Rectal smooth muscle tissue (tissue), 1 donor: ENCODE measurements around the gene ZNF385A.

ENCODE experiments used
- H3K27ac ChIP-seq: one replicate; pipeline ENCODE4 v1.7.0; 2013; ENCODE audit warnings: low read depth, low read length, inconsistent platforms
- H3K27me3 ChIP-seq: one replicate; pipeline ENCODE4 v1.7.0; 2013; ENCODE audit warnings: low read length; ENCODE audit not compliant: control insufficient read depth, insufficient read depth
- H3K36me3 ChIP-seq: one replicate; pipeline ENCODE4 v1.7.0; 2013; ENCODE audit warnings: low read length; ENCODE audit not compliant: control insufficient read depth, insufficient read depth
- H3K4me1 ChIP-seq: one replicate; pipeline ENCODE4 v1.7.0; 2013; ENCODE audit warnings: low read length; ENCODE audit not compliant: control insufficient read depth, insufficient read depth
- H3K4me3 ChIP-seq: one replicate; pipeline ENCODE4 v1.7.0; 2013; ENCODE audit warnings: low read length
- H3K9ac ChIP-seq: one replicate; pipeline ENCODE4 v1.7.0; 2013; ENCODE audit warnings: low read length

Gene ZNF385A

DNA sequence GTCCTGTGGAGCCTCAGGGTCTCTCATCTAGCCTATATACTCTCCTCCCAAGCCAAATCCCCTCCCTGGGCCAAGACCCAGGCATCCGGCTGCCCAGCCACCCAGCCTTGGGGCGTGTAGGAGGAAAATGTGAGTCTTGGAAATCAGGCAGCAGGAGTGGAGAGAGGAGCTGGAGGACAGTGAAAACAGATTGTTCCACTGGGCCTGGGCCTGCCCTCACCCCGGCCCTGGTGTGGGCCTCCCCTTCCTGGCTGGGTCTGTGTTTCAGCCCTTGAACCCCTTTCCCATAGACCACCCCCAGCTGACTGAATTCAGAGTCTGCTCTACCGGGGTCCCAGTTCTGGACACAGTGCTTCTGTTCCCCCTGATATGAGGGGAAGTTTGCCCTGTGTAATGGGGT, 27.8 kb upstream of the ZNF385A start:
- H3K9ac ChIP-seq = no peak overlapping the region
- peak overlapping the region; percentile 11 for H3K4me3 ChIP-seq
- peak overlapping the region; percentile 65 for H3K27ac ChIP-seq
- H3K27me3 ChIP-seq = no peaks in the 10 kb centered on the region
- H3K36me3 ChIP-seq = peaks cover 10% of the 10 kb centered on the region
- H3K4me1 ChIP-seq = peaks cover 34% of the 10 kb centered on the region

- peaks cover 34% of the 10 kb centered on the region for H3K4me1 ChIP-seq
- no peaks in the 10 kb centered on the region for H3K27me3 ChIP-seq
- H3K36me3 ChIP-seq = peaks cover 13% of the 10 kb centered on the region
- H3K9ac ChIP-seq = no peak overlapping the region
- no peak overlapping the region for H3K4me3 ChIP-seq
- peak overlapping the region; percentile 65 for H3K27ac ChIP-seq
Measured at GRCh38 chr12:54411391-54412241, 27.1 kb upstream of the ZNF385A start.

DNA sequence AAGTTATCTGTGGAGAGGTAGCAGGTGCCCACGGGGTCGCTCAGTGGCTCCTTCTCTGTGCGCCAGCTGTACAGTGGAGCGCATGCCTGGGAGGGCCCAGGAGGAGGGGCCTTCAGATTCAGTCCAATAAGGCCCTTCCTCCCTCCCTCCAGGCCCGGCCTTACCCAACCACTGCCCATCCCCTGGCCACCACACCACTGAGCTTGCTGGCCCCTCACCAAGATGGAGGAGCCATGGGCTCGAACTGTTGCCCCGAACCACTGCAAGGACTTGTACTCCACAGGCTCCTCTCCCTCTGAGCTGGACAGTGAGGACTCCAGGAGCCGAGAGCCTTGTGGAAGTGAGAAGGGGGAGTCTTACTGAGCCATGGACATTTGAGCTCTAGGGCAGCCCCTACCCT, 24.7 kb upstream of the ZNF385A start:
- H3K4me3 ChIP-seq = no peak overlapping the region
- no peak overlapping the region for H3K9ac ChIP-seq
- H3K27me3 ChIP-seq = no peaks in the 10 kb centered on the region
- peaks cover 32% of the 10 kb centered on the region for H3K36me3 ChIP-seq
- peaks cover 29% of the 10 kb centered on the region for H3K4me1 ChIP-seq
- H3K27ac ChIP-seq = peak overlapping the region; percentile 23

GRCh38 chr12:54407183-54407905, 22.8 kb upstream of the ZNF385A start:
- H3K27ac ChIP-seq = peak overlapping the region; percentile 53
- H3K4me3 ChIP-seq = no peak overlapping the region
- H3K9ac ChIP-seq = no peak overlapping the region
- peaks cover 47% of the 10 kb centered on the region for H3K36me3 ChIP-seq
- H3K4me1 ChIP-seq = peaks cover 10% of the 10 kb centered on the region
- H3K27me3 ChIP-seq = no peaks in the 10 kb centered on the region

GRCh38 chr12:54405573-54405972, 21.0 kb upstream of the ZNF385A start:
- Histone ChIP-seq H3K9ac (no peak overlapping the region), H3K27ac (peak overlapping the region; percentile 45), H3K4me3 (no peak overlapping the region), H3K27me3 (no peaks in the 10 kb centered on the region), H3K36me3 (peaks cover 57% of the 10 kb centered on the region), H3K4me1 (no peaks in the 10 kb centered on the region)

GRCh38 chr12:54405106-54405505, 20.6 kb upstream of the ZNF385A start:
- H3K27ac ChIP-seq = peak overlapping the region; percentile 45
- peaks cover 57% of the 10 kb centered on the region for H3K36me3 ChIP-seq

DNA sequence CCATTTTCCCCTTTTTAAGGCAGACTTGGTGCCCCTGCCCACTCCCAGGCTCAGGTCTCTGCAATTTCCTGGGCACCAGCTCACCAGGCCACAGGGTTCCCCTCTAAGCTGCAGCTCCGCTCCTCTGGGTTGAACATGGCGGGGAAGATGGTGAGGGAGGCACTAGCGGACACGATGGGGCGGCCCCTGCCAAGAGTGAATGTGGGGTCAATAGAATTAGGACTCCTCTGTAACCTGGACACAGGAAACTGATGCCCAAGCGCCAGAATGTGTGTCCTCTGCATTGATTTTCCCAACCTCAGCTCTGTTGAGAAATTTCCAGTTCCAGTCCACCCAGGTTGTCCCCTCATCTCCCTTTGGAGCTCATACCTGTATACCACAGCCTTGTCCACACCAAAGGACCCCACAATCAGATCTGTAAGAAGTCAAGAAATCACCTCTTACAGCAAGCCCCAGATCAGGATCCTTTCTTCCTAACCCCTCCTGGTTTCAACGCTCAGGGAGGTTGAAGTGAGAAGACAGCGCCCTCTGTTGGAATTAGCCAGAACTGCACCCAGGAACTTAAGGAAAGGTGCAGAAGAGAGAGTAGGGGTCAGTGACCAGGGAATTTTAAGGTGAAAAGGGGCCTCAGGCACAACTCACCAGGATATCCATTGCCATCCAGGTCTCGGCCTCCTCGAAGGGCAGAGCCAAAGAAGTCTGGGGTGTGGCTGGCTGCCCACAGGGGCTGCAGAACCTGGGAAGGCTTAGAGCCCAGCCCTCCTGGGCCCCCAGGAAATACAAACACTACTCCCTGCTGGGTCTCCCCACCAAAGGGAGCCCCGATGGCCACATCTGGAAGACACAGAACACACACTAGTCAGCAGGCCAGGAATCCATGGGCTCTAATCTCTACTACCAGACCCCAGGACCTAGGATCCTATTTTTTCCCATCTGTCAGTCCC, 19.8 kb upstream of the ZNF385A start:
- H3K27me3 ChIP-seq = no peaks in the 10 kb centered on the region
- no peaks in the 10 kb centered on the region for H3K4me1 ChIP-seq
- no peak overlapping the region for H3K9ac ChIP-seq
- peaks cover 62% of the 10 kb centered on the region for H3K36me3 ChIP-seq
- H3K4me3 ChIP-seq = no peak overlapping the region
- peak overlapping the region; percentile 45 for H3K27ac ChIP-seq

More at GRCh38 chr12:54405106-54405505, 20.6 kb upstream of the ZNF385A start:
- H3K9ac ChIP-seq = no peak overlapping the region
- H3K4me1 ChIP-seq = no peaks in the 10 kb centered on the region
- no peak overlapping the region for H3K4me3 ChIP-seq
- H3K27me3 ChIP-seq = no peaks in the 10 kb centered on the region

GRCh38 chr12:54401119-54401518, 16.6 kb upstream of the ZNF385A start:
- H3K27ac ChIP-seq = peak overlapping the region; percentile 1
- no peak overlapping the region for H3K9ac ChIP-seq
- no peak overlapping the region for H3K4me3 ChIP-seq
- no peaks in the 10 kb centered on the region for H3K27me3 ChIP-seq
- peaks cover 55% of the 10 kb centered on the region for H3K36me3 ChIP-seq
- no peaks in the 10 kb centered on the region for H3K4me1 ChIP-seq

DNA sequence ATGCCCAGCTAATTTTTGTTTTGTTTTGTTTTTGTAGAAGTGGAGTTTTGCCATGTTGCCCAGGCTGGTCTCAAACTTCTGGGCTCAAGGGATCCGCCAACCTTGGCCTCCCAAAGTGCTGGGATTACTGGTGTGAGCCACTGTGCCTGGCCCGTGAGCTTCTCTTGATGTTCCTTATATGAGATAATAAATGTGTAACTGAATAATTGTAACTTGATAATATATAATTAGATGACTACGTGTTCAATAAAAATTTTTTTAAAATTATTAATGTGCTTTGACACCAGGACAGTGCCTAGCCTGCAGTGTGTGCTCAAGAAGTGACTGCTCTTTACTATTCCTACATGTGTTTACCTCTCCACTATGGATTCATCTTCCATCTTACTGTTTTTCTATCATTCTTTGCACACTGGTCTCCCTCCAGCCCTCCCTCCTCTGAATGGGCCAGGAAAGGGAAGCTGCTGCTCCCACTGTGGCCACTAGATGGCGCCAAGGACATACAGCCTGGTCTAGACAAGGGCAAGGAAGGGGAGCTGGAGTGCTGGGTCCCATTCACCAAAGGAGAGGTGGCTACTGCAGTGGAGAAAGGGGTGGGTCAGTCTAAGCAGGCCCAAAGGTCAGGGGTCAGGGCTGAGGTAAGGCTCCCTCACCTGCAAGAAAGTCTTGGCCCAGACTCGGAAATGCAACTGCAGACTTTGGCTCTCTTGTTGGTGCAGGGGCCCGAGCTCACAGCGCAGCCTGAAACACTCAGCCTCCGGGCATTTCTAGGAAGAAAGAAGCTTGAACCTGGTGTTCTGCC, 14.7 kb upstream of the ZNF385A start:
- no peak overlapping the region for H3K4me3 ChIP-seq
- no peaks in the 10 kb centered on the region for H3K4me1 ChIP-seq
- peaks cover 50% of the 10 kb centered on the region for H3K36me3 ChIP-seq
- H3K27me3 ChIP-seq = no peaks in the 10 kb centered on the region
- no peak overlapping the region for H3K9ac ChIP-seq
- H3K27ac ChIP-seq = no peak overlapping the region

GRCh38 chr12:54398218-54398617, 13.7 kb upstream of the ZNF385A start:
- no peak overlapping the region for H3K4me3 ChIP-seq
- H3K4me1 ChIP-seq = no peaks in the 10 kb centered on the region
- peaks cover 43% of the 10 kb centered on the region for H3K36me3 ChIP-seq
- no peak overlapping the region for H3K27ac ChIP-seq
- H3K27me3 ChIP-seq = no peaks in the 10 kb centered on the region
- H3K9ac ChIP-seq = no peak overlapping the region

DNA sequence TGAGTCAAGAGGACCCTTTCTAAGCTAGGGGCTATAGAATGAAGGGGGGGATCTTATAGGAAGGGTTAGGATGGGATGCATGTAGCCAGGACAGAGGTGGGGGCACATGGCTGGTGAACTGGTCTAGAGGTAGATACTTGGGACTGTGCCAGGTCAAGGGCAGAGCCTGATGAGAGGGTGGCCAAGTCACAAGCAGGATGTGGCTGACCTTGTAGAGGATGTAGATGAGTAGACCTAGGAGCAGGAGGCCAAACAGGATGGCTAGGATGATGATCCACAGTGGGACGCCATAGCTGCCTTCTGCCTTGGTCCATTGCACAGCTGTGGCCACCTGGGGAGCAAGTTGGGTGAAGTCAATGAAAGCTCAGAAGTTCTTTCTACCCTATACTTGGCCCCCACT, 12.6 kb upstream of the ZNF385A start:
- peaks cover 36% of the 10 kb centered on the region for H3K36me3 ChIP-seq
- no peak overlapping the region for H3K9ac ChIP-seq
- no peak overlapping the region for H3K27ac ChIP-seq

More for the DNA sequence above, 12.6 kb upstream of the ZNF385A start:
- no peak overlapping the region for H3K4me3 ChIP-seq
- H3K4me1 ChIP-seq = no peaks in the 10 kb centered on the region
- no peaks in the 10 kb centered on the region for H3K27me3 ChIP-seq
